Body of pancreas (tissue), 4 donors: Measurements from ENCODE around the gene BARX2. TPM values are rescaled to one million over a fixed set of nuclear protein-coding genes. Genes with fewer than 3 reads are reported as not detected.

Experiments used
- ATAC-seq: fragments of 150-250 bp; one replicate; pipeline ENCODE4 v1.9.1; 2016
- DNase-seq, 4 donors: peaks; one replicate each; pipeline ENCODE4 v3.0.0-alpha.2; 2019
- H3K27ac ChIP-seq, 4 donors: fragments of 200-600 bp; sonication (generic); 1 replicate in 3 of 4; 2 replicates in 1 of 4; pipeline versions ENCODE4 v1.5.1 to v1.6.1; 2016 to 2019; ENCODE audit warnings: mild to moderate bottlenecking in 1 of 4, mixed read lengths in 1 of 4, moderate library complexity in 1 of 4
- H3K27me3 ChIP-seq, 2 donors: fragments of 200-600 bp; sonication (generic); one replicate each; pipeline ENCODE4 v1.6.0; 2016; ENCODE audit warnings: mild to moderate bottlenecking in 1 of 2
- H3K36me3 ChIP-seq, 2 donors: fragments of 200-600 bp; sonication (generic); replicated peaks in 1 of 2; 2 replicates each; pipeline ENCODE4 v1.5.1; 2016; ENCODE audit warnings: low read depth in 2 of 2; ENCODE audit not compliant: insufficient read depth in 1 of 2
- H3K4me1 ChIP-seq: fragments of 200-600 bp; sonication (generic); one replicate; pipeline ENCODE4 v1.6.0; 2016
- H3K4me3 ChIP-seq, 2 donors: fragments of 200-600 bp; sonication (generic); 1 replicate in 1 of 2; 2 replicates in 1 of 2; pipeline ENCODE4 v1.5.1; 2016 to 2019
- H3K9me3 ChIP-seq, 3 donors: fragments of 200-600 bp; sonication (generic); 1 replicate in 2 of 3; 2 replicates in 1 of 3; pipeline ENCODE4 v1.5.1; 2016
- CTCF ChIP-seq, 7 experiments: fragments of 450-650 bp in 4 of 7; fragments of 200-600 bp in 3 of 7; sonication (generic) in 3 of 7; IDR thresholded peaks; one replicate each; pipeline ENCODE4 v1.5.1; 2016 to 2019; ENCODE audit warnings: antibody characterized with exemption in 7 of 7
- POLR2A ChIP-seq, 3 donors: fragments of 450-650 bp; IDR thresholded peaks; one replicate each; pipeline ENCODE4 v1.6.1; 2016; ENCODE audit warnings: antibody characterized with exemption in 3 of 3, mild to moderate bottlenecking in 2 of 3
- WGBS, 2 donors: methylation state at CpG; one replicate each; pipeline ENCODE4 v1.1.5; 2017; 5-methylcytosine and 5-hydroxymethylcytosine counted together
- intact Hi-C: fragments of 100-400 bp; cut with DNase I; formaldehyde crosslinking; loops from one replicate; pipeline ENCODE4 v1.15.1; 2023
- total RNA-seq, 2 donors: library from RNA; depleted of rRNA; stranded (reverse); fragments of >200 nt; gene quantifications; one replicate each; pipeline ENCODE4 v1.1.0, GENCODE V29; 2016

BARX2 gene
- total RNA-seq, 2 donors from 2014 or later = 1.8 to 6.6 TPM

GRCh38 chr11:129366737-129367597, 8.7 kb upstream of the BARX2 start:
- WGBS, 2 donors = 79 to 85% methylated on average over 13 of the region's 13 CpGs
- no peaks in the 10 kb centered on the region for H3K9me3 ChIP-seq
- intact Hi-C loops = no loop called here

GRCh38 chr11:129368889-129369672, 6.6 kb upstream of the BARX2 start:
- TF ChIP-seq CTCF (IDR thresholded peaks at IDR 0.05) = no peak
- no peak for TF ChIP-seq POLR2A (IDR thresholded peaks at IDR 0.05)
- Histone ChIP-seq H3K9me3 (no peaks in the 10 kb centered on the region), H3K4me3 (no peak overlapping the region), H3K27ac (peak overlapping the region in 3 of 4 donors; percentile 3 to 49 (median 36)), H3K4me1 (peaks cover 32% of the 10 kb centered on the region), H3K27me3 (peaks cover 0 to 10% of the 10 kb centered on the region in 2 donors), H3K36me3 (no peaks in the 10 kb centered on the region)
- intact Hi-C loops = no loop called here
- 18 to 20% methylated on average over 4 of the region's 4 CpGs for WGBS, 2 donors
- DNase-seq (peak in 1 of 4 donors; percentile 26), ATAC-seq (peak; percentile 49)

More at GRCh38 chr11:129366737-129367597, 8.7 kb upstream of the BARX2 start:
- ATAC-seq = no peak
- Histone ChIP-seq H3K4me1 (peaks cover 23% of the 10 kb centered on the region), H3K27me3 (no peaks in the 10 kb centered on the region), H3K36me3 (no peaks in the 10 kb centered on the region), H3K27ac (no peak overlapping the region), H3K4me3 (no peak overlapping the region)
- TF ChIP-seq CTCF (IDR thresholded peaks at IDR 0.05) = no peak
- TF ChIP-seq POLR2A (IDR thresholded peaks at IDR 0.05) = no peak
- no peak for DNase-seq

- 71 to 78% methylated on average over 3 of the region's 3 CpGs for WGBS, 2 donors
- ATAC-seq (no peak), DNase-seq (no peak)
- intact Hi-C loops = no loop called here
- H3K4me3 ChIP-seq = no peak overlapping the region
- peaks cover 41% of the 10 kb centered on the region for H3K4me1 ChIP-seq
- no peak overlapping the region for H3K27ac ChIP-seq
- TF ChIP-seq POLR2A (IDR thresholded peaks at IDR 0.05) = no peak
- TF ChIP-seq CTCF (IDR thresholded peaks at IDR 0.05) = no peak
- no peaks in the 10 kb centered on the region for H3K9me3 ChIP-seq
- H3K27me3 ChIP-seq = peaks cover 0 to 13% of the 10 kb centered on the region in 2 donors
- no peaks in the 10 kb centered on the region for H3K36me3 ChIP-seq
Observed at GRCh38 chr11:129370715-129371114, 4.9 kb upstream of the BARX2 start.

GRCh38 chr11:129372609-129373488, 2.8 kb upstream of the BARX2 start:
- intact Hi-C loops = no loop called here
- peaks cover 44% of the 10 kb centered on the region for H3K4me1 ChIP-seq
- 20 to 35% methylated on average over 52 to 77 of the region's 77 CpGs for WGBS, 2 donors
- H3K27ac ChIP-seq = no peak overlapping the region
- no peak for TF ChIP-seq POLR2A (IDR thresholded peaks at IDR 0.05)
- TF ChIP-seq CTCF (IDR thresholded peaks at IDR 0.05) = no peak
- no peak for DNase-seq
- no peaks in the 10 kb centered on the region for H3K9me3 ChIP-seq
- no peak for ATAC-seq
- no peaks in the 10 kb centered on the region for H3K36me3 ChIP-seq
- peaks cover 0 to 13% of the 10 kb centered on the region in 2 donors for H3K27me3 ChIP-seq
- peak overlapping the region in 1 of 2 donors; percentile 11 for H3K4me3 ChIP-seq
